WTC11 (cell line): ENCODE measurements around the gene FGF12.

Experiments used
- CREB1 ChIP-seq: sonication (generic); formaldehyde crosslinking; IDR thresholded peaks from 2 replicates; pipeline ENCODE4 v1.8.0; 2023; ENCODE audit warnings: mild to moderate bottlenecking, missing genetic modification reagents
- CTCF ChIP-seq: fragments of 200-600 bp; IDR thresholded peaks from 2 replicates; pipeline ENCODE4 v1.8.0; 2022; ENCODE audit warnings: antibody characterized with exemption
- IRF2 ChIP-seq: sonication (generic); formaldehyde crosslinking; IDR thresholded peaks from 2 replicates; pipeline ENCODE4 v1.8.0; 2022; ENCODE audit warnings: low read depth, missing genetic modification reagents, borderline replicate concordance
- MYBL2 ChIP-seq: sonication (generic); formaldehyde crosslinking; IDR thresholded peaks from 2 replicates; pipeline ENCODE4 v1.8.1; 2023; ENCODE audit warnings: mild to moderate bottlenecking, moderate library complexity, missing genetic modification reagents
- NFYB ChIP-seq: sonication (generic); formaldehyde crosslinking; conservative IDR thresholded peaks from 2 replicates; pipeline ENCODE4 v1.8.0; 2022; ENCODE audit warnings: low read depth, missing genetic modification reagents
- SP1 ChIP-seq: sonication (generic); formaldehyde crosslinking; conservative IDR thresholded peaks from 2 replicates; pipeline ENCODE4 v1.8.1; 2022; ENCODE audit warnings: missing genetic modification reagents
- USF2 ChIP-seq: sonication (generic); formaldehyde crosslinking; IDR thresholded peaks from 2 replicates; pipeline ENCODE4 v1.8.1; 2023; ENCODE audit warnings: mild to moderate bottlenecking, missing genetic modification reagents, moderate library complexity
- ZNF232 ChIP-seq: sonication (generic); formaldehyde crosslinking; IDR thresholded peaks from 2 replicates; pipeline ENCODE4 v1.8.0; 2022; ENCODE audit warnings: mild to moderate bottlenecking, missing genetic modification reagents
- ZNF416 ChIP-seq: fragments of 250-450 bp; sonication (Bioruptor Pico); IDR thresholded peaks from 2 replicates; pipeline ENCODE4 v1.9.0; 2021; ENCODE audit warnings: mild to moderate bottlenecking, inconsistent platforms
- ZNF671 ChIP-seq: fragments of 250-450 bp; sonication (Bioruptor Pico); IDR thresholded peaks from 2 replicates; pipeline ENCODE4 v1.8.0; 2021; ENCODE audit warnings: mild to moderate bottlenecking

GRCh38 chr3:192194085-192194484, 533.3 kb downstream of the FGF12 start:
- TF ChIP-seq IRF2: no peak
- no peak for TF ChIP-seq CTCF
- no peak for TF ChIP-seq ZNF671 (CRISPR knock-in tag)
- TF ChIP-seq MYBL2 (CRISPR knock-in tag): no peak
- TF ChIP-seq ZNF416: no peak
- TF ChIP-seq SP1: no peak
- no peak for TF ChIP-seq USF2
- no peak for TF ChIP-seq CREB1 (CRISPR knock-in tag)
- TF ChIP-seq ZNF232 (CRISPR knock-in tag): no peak
- no peak for TF ChIP-seq NFYB (CRISPR knock-in tag)
